HG02852 (cell line): Measurements from ENCODE around the gene MS4A15.

Experiments
- ATAC-seq: cut with Tn5 transposase; IDR thresholded peaks from one replicate; pipeline ENCODE4 v1.9.1; 2021; ENCODE audit warnings: mild to moderate bottlenecking, moderate library complexity; ENCODE audit not compliant: unreplicated experiment

MS4A15 gene

DNA sequence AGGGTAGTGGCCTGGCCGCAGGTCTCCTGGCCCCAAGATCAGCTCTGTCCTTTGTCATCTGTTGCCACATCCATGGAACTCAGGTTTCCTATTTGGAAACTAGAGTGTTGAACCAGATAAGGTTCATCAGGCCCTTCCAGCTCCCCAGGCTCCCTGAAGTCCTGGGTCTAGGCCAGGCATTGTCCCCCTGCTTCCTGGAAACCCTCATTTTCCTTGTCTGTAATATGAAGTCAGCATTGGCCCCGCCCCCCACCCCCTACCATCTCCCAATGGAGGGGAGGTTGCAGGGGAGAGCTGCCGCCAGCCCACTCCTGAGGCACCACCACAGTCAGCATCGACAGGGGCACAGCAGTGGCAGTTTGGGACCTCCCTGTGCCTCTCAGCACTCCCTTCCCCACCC is 19.5 kb downstream of the MS4A15 start:
- ATAC-seq: no peak

DNA sequence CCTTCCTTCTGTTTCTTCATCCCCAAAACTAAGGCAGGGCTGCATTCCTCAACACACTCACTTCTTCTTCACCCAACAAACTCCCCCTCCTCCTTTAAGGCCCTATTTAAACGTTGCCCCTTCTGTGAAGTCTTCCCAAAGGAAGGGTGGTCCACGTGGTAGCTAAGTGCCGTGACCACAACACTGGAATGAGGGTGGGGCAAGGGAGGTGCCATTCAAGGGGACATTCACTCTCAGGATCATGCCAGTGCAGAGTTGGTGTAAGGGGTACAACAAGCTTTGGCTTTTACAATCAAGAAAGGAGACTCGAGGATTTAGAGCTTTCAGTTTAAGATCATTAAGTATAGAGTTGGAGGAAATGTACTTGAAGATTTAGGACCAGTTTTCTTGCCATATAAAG is 20.4 kb downstream of the MS4A15 start:
- no peak for ATAC-seq

DNA sequence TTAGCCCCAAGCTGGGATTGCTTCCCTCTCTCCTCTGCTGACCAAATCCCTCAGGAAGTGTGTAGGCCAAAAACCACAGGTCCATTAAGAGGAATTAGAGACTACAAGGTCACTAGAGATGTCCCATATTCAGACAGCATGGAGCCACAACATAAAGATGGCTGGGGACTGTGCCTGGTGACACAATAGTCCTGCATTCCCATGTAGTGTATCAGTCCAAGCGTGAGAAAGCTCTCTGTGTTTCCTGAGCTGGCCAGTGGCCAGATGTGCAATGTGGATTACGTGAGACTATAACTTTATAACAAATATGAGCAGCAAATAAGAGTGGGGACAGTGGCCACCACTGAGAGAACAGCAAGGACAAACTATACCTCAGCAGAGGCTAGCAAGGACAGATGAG is 20.9 kb downstream of the MS4A15 start:
- no peak for ATAC-seq

DNA sequence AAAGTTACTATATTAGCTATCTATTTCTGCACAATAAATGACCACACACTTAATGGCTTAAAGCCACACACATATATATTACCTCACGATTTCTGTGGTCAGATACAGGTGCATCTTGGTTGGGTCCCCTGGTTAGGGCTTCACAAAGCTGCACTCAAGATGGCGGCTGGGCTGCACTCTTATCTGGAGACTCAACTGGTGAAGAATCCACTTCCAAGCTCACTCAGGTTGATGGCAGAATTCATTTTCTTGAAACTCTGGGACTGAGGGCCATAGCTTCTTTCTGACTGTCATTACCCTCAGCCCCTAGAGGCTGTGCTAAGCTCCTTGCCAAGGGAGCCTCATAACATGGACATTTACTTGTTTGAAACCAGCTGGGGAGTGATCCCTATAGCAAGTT is 23.4 kb downstream of the MS4A15 start:
- no peak for ATAC-seq

DNA sequence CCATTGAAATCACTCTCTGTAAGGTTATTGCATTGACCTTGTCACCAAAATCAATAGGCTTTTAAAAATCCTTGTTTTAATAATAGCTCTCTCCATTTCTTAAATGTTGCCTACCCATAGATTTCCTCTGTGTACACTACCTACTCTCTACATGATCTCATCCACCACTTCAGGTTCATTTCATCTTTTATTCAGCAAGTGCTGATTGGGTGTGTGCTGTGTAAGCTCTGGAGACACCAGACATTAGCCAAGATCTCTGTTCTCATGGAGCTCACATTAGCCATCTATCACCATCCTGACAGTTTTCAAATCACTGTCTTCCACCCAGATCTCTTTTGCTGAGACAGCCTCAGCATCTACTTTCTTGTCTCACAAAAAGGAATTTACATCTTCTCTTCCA is 24.1 kb downstream of the MS4A15 start:
- no peak for ATAC-seq

DNA sequence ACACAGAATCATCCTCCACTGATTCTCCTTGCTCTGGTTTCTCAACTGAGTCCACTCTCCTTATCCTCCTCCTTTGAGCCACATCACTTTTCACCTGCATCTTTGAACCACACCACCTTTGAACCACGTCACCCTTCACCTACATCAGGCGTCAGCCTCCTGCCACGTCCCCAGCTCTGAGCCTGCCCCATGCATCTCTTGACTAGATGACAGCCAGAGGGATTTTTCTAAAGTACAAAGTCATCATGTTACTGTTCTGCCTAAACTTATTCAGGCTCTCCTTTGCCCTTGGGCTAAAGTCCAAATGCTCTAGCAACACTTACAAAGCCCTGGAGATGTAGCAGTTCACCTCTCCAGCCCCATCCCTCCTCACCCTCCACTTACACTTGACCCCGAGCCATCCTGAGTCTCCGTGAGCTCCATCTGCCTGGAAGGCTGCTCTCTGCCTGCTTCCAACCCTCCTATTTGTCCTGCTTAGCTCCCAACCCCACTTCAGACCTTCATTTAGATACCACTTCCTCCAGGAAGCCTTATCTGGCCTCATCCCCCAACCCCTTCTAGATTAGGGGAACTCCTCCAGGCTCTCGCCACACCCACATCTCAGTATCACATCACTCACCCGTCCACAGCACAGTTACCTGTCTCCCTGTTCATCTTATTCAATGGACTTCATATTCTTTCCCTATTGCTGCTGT is 24.8 kb downstream of the MS4A15 start:
- no peak for ATAC-seq

DNA sequence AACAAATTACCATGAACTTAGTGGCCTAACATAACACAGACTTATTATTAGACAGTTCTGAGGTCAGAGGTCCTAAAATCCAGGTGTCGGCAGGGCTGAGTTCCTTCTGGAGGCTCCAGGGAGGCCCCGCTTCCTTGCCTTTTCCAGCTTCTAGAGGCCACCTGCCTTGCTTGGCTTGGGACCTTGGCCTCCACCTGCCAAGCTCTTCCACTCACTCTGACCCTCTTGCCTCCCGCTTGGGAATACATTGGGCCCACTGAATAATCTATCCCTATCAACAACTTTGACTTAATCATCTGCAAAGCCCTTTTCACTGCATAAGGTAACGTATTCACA is 25.3 kb downstream of the MS4A15 start:
- no peak for ATAC-seq

DNA sequence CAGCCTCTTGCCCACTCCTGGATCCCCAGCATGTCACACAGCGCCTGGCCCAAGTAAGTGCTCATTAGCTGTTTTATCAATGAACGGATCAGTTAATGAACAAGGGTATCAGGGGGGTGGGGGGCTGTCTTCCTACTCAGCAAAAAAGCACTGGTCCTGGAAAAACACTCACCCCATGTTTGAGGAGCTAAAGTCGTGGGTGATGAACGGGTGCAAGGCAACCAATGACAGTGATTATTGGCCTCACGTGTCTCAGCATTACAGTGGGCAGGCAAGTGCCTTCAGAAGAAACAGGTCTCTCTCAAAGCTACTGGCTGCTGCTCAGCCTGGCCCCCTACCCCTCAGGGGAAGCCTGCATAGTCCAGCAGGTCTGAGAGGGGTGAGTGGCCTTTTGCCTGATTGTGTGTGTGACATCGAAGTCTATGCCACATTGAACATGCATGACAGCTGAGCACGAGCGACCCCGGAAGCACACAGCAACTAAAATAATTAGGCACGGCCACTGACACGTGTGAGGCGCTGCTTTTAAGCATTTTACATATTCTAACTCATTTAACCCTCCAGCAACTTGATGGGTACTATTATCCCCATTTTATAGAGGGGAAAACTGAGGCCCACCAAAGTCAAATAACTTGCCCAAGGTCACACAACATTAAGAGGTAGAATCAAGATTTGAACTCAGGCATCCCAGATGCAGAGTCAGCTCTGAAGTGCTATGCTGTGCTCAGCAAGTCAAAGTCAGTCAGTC is 25.9 kb downstream of the MS4A15 start:
- ATAC-seq: no peak

DNA sequence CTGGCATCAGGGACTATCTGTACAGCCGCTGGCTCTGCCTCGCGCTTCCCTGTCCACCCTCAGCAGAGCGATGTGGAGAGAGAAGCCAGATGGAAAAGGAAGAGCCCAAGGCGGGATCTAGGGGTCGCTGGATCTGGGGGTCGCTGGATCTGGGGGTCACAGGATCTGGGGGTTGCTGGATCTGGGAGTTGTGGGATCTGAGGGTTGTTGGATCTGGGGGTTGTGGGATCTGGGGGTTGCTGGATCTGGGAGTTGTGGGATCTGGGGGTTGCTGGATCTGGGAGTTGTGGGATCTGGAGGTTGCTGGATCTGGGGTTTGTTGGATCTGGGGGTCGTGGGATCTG is 26.4 kb downstream of the MS4A15 start:
- ATAC-seq: no peak

DNA sequence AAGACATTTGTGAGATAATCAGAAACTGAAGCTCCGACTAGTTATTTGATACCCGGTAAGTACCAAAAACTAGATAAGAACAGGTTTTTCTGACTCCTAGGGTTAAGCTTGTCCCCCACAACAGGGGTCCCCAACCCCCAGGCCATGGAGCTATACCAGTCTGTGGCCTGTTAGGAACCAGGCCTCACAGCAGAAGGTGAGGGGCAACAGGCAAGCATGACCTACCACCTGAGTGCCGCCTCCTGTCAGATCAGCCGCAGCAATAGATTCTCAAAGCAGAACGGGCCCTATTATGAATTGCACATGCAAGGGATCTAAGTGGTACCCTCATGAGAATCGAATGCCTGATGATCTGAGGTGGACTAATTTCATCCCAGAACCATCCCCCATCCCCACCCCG is 27.2 kb downstream of the MS4A15 start:
- ATAC-seq: no peak

DNA sequence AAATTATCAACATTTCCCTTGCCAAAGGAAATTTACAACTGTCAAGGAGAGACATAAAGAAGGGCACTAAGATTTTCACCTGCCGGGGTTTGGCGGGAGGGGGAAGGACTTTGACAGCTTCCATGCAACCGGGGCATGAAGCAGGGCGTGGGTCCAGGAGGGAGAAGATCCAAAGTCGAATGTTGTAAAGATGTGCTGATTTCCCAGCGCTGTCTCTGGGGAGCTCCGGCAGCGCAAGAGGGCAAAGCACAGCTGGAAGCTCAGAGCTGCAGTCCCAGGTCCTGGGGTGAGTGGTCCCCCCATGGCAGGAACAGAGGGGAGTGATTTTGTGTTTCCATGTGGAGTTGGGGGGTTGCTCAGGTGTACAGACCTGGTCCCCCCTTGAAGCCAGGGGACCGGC is 28.5 kb downstream of the MS4A15 start, which contains the start of gene MS4A10:
TSS of gene MS4A10 (plus strand) at position 198 of the 400 bp plus-strand sequence. CDS start 5,003 bp downstream, outside the sequence.
- ATAC-seq: no peak

DNA sequence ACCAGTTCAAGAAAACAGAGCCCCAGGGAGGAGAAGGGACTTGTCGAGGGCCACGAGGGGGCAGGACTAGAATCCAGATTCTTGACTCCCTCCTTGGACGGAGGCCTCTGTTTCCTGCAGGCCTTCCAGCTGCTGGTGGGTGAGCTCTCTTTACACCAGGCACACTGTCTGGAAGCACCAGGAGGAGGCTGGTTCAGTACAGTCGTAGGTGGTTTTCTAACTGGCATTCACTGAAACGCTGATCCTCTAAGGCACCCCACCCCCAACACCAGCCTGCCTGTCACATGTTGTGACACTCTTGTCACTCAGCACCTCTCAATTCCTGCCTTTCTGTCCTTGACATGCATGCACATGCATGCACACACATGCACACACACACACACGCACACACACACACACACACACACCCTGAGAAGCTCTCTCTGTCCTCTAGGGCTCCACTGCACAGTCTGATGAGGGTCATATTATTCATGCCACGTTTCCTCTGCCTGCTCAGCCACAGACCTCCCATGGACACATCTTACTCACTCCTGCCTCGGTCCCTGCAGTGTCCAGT is 29.2 kb downstream of the MS4A15 start:
- no peak for ATAC-seq

DNA sequence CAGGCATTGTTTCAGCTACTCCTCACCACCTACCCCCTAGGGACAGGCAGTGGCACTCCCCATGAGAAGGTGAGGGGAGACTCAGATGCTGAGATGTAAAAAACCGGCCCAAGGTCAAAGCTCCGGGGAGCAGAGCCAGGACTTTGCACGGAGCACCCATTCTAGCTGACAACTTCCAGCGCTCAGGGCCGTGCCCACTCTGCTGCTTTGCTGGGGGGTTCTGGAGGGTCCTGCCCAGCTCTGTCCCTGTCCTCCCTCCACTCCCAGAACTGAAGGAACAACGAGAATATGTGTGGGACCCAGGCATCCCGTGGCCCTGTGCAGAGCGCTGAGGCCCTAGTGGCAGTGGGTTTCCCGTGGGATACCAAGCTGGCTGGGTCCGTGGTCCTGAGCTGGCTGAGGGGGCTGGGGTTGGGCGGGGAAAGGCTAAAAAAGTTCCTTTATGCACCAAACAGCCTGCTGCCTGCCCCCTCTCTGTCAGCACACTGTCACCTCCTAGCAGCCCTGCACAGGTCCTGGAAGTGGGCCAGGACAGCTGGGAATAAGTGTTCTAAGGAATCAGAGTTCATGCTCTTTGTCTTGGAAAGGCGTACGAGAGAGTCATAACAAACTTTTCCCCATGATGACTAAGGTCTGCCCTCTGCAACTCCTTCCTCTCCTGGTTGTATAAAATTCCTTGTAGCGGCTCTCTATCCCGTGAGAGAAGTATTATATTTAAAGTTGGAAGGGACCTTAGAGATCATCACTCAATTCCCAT is 30.3 kb downstream of the MS4A15 start:
- ATAC-seq: no peak

DNA sequence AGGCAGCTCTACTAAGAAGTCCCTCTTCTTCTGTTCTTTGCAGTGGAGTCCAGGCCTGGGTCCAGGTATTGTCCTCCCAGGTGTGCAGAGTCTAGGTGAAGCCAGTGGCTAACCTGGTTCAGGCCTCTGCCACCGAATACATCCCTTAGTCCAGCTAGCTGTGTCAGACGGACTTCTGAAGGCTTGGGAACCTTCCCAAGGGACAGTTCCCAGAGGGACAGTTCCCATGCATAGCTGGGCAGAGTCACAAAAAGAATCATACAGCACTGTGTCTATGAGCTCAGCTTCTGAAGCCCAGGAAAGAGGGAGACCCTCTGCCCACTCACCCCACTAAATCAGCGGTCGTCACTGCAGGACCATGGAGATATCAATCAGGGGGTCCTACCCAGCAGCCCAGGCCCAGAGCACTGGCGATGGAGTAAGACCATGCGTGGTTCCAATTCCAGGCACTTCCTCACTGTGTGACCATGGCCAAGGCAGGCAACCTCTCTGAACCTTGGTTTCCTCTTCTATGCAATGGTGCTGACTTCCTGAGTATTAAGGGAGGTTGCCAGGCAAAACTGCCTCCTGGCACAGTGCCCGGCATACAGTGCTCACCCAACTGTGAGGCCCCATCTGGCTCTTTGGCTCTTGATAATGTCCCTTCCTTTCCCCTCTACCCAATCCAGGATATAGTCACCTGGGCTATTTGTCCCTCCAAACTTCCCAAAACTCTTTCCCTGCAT is 31.9 kb downstream of the MS4A15 start:
- ATAC-seq: no peak

DNA sequence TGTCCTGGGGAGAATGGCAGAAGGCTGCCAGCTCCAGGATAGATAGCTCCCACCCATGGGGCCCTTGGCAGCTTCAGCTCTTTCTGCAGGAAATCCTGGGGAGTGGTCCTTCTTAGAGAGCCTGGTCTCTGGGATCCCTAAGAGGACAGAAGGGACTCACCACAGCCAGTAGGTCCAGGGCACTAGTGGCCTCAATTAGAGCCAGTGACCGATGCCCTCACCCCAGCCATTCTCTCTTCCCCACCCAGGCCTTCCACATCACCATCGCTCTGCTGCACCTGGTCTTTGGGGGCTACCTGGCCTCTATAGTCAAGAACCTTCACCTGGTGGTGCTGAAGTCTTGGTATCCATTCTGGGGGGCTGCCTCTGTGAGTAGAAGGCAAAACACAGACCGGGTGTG is 34.1 kb downstream of the MS4A15 start:
- no peak for ATAC-seq

DNA sequence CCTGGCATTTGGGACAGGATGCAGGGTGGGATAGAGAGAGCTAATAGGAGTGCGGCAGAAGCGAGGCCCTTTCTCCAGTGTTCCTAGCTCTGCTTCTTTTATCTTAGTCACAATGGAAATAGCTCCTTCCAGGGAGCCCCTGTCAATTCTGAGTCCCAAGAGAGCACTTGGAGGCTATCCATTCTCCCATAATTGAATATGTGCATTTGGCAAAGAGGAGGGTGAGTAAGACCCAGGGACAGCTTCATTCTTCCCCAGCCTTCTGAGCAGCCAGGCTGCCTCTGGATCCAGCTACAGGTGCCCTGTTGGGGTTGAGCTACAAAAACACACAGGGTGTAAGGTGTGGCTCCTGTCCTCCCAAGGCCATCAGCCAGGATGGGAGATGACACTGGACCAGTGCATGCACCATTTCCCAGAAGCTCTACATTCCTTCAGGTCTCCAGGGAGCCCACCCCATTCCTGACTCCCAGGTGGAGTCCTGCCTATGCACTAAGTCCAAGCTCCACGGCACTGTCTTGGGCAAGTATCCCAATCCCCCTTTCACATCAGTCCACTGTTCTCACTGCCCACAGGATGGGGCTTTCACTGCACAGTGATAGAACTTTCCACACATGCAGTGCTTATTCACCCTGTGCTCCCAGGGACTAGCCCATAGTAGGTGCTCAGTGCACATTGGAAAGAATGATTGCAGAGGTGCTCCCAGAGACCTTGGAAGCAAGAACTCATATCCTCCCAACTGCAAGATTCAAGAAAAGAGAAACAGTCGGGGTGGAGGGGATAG is 34.7 kb downstream of the MS4A15 start:
- no peak for ATAC-seq

DNA sequence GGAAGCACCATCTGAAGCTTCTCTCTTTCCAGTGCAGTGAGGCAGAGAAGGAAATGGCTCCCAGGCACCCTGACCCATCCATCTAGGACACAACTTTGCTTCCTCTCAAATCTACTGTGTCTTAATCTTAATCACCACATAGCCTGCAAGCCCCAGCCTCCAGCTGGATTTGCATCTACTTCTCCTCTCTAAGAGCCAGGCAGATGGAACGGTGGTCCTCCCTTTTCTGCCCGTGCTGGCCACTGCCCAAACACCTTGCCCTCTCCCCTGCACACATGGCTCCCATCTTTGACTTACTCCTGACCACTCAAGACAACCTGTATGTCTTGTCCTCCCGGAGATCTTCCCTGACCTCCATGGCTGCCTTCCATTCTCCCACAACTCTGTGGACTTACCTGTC is 35.9 kb downstream of the MS4A15 start:
- no peak for ATAC-seq

DNA sequence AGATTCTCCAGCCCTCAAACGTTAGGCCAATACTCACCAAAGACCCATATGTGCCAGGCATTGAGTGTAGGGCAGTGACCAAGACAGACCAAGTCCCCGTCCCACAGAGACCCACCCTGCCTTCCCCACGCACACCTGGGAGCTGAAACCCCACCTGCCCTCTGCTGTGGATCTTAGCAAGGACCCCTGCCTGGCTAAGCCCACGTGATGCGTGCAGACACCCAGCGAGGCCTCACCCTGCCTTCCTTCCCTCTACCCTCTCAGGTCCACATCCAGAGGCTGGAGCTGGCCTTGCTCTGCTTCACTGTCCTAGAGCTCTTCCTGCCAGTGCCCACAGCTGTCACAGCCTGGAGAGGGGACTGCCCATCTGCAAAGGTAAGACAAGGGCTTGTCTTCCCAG is 38.6 kb downstream of the MS4A15 start:
- no peak for ATAC-seq

DNA sequence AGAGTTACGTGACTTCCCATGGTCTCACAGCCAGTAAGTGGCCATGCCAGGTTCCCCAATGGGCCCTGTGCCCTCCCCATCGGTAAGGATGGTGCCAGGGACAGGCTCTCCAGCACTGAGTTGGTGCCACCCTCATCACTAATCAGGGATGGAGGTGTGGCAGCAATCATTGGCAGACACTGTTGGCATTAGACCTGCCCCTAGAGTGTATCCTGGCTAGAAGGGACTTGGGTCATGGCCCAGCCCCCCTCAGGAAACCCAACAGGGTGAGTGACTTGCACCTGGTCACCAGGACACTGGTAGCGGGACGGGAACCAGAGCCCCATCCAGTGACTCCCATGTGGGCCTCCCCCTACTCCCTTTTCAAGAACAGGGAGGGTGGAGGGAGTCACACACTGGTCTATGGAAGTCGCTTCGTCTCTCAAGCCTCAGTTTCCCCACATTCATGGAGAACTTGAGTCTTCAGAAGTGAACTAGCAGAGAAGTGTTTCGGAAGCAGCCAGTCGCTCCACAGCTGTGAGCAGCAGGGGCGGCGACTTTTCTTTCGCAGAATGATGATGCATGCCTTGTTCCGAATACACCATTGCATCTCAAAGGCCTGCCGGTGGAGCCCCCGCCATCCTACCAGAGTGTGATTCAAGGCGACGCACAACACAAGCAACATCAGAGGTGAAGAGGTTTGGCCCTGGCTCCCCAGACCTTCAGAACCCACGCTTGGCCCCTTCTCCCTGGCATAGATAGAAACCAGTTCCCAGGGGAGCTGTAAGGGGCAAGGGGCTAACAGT is 41.4 kb downstream of the MS4A15 start:
- ATAC-seq: no peak

DNA sequence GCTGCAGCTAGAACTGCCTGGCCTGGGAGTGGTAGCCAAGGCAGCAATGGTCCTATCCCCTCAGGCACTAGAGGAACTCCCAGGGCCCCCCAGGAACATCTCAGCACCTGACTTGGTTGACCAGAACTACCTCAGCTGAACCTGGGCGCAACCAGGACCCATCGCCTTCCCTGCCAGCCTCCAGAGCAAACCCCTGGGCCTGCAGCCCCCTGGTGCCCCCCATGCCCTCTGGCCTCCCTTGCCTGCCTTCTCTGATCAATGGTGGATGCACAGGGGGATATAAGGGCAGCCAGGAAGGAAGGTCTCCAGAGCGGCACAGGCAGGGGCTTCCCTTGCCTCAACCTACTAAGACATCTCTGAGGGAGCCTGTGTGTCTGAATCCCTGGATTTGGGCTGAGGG is 42.0 kb downstream of the MS4A15 start:
- no peak for ATAC-seq
